Lower lobe of right lung (tissue), 2 donors: ENCODE results near the gene TIMD4. TPM values are rescaled to one million over a fixed set of nuclear protein-coding genes. Genes with fewer than 3 reads are reported as not detected.
A peak's percentile ranks its signal among the peaks of the same experiment; 100 is the strongest.

Experiments used
- ATAC-seq, 2 donors: fragments of 200-7000 bp; cut with Tn5 transposase; one replicate each; pipeline ENCODE4 v1.9.1; 2020 to 2022; ENCODE audit warnings: mild to moderate bottlenecking in 2 of 2, moderate library complexity in 2 of 2
- DNase-seq: peaks from one replicate; pipeline ENCODE4 v3.0.0-alpha.2; 2020
- H3K27ac ChIP-seq: fragments of 200-600 bp; one replicate; pipeline ENCODE4 v1.8.0; 2022
- H3K27me3 ChIP-seq: fragments of 200-600 bp; one replicate; pipeline ENCODE4 v1.8.0; 2022; ENCODE audit warnings: low read depth
- H3K36me3 ChIP-seq: fragments of 200-600 bp; one replicate; pipeline ENCODE4 v1.8.0; 2022; ENCODE audit warnings: mild to moderate bottlenecking
- H3K4me1 ChIP-seq: fragments of 200-600 bp; one replicate; pipeline ENCODE4 v1.8.0; 2022
- H3K4me3 ChIP-seq: fragments of 200-600 bp; one replicate; pipeline ENCODE4 v1.8.0; 2022; ENCODE audit warnings: mild to moderate bottlenecking
- H3K9me3 ChIP-seq: fragments of 200-600 bp; one replicate; pipeline ENCODE4 v1.8.0; 2022
- intact Hi-C: fragments of 100-400 bp; cut with DNase I; formaldehyde crosslinking; loops from one replicate; pipeline ENCODE4 v1.11.0; 2022
- total RNA-seq: library from RNA; stranded (reverse); fragmentation: NEBNext Ultra II Directional; extraction: Animal tissue kit (Norgen Biotek cat#: 25700); gene quantifications from one replicate; pipeline ENCODE4 v1.2.1, GENCODE V29; 2021
- TF ChIP-seq, protein P1 (sequence below): fragments of 200-600 bp; IDR thresholded peaks from one replicate; pipeline ENCODE4 v1.8.0; 2022; ENCODE audit warnings: antibody characterized with exemption, mild to moderate bottlenecking
- donor health status: DM: no; HTN: yes; CAD: no; lungs with severe emphysema.

TIMD4 gene
- total RNA-seq, 1 donor from 2014 or later, result not detected

DNA sequence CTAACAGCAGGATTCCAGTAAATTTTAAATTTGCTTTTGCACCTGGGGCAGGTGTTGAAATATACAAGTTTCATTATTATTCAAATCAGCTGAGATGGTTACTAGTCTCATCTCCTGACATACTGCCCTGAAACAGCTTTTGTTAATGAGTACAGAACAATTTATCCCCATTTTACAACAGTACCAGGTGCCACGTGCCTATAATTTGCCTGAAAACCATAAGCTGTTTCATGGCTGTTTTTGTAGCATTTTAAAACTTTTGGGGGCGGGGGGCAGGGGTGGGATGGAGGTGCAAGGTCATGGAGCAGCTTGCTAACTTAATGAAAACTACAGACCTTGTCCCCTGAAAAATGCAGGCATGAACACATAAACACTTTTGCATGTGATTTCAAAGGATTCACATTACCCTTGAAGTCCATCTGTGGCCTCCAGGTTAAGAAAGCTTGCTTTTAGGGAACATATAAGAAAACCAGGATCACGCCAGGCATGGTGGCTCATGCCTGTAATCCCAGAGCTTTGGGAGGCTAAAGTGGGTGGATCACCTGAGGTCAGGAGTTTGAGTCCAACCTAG, 42.1 kb downstream of the TIMD4 start:
- intact Hi-C loops, result no loop called here
- H3K4me3 ChIP-seq, result no peak overlapping the region
- TF ChIP-seq, protein P1, sequence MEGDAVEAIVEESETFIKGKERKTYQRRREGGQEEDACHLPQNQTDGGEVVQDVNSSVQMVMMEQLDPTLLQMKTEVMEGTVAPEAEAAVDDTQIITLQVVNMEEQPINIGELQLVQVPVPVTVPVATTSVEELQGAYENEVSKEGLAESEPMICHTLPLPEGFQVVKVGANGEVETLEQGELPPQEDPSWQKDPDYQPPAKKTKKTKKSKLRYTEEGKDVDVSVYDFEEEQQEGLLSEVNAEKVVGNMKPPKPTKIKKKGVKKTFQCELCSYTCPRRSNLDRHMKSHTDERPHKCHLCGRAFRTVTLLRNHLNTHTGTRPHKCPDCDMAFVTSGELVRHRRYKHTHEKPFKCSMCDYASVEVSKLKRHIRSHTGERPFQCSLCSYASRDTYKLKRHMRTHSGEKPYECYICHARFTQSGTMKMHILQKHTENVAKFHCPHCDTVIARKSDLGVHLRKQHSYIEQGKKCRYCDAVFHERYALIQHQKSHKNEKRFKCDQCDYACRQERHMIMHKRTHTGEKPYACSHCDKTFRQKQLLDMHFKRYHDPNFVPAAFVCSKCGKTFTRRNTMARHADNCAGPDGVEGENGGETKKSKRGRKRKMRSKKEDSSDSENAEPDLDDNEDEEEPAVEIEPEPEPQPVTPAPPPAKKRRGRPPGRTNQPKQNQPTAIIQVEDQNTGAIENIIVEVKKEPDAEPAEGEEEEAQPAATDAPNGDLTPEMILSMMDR, result no peak
- H3K27me3 ChIP-seq, result no peaks in the 10 kb centered on the region
- H3K9me3 ChIP-seq, result no peaks in the 10 kb centered on the region
- no peak overlapping the region for H3K27ac ChIP-seq
- H3K36me3 ChIP-seq, result no peaks in the 10 kb centered on the region
- no peak for DNase-seq
- no peaks in the 10 kb centered on the region for H3K4me1 ChIP-seq
- no peak for ATAC-seq

DNA sequence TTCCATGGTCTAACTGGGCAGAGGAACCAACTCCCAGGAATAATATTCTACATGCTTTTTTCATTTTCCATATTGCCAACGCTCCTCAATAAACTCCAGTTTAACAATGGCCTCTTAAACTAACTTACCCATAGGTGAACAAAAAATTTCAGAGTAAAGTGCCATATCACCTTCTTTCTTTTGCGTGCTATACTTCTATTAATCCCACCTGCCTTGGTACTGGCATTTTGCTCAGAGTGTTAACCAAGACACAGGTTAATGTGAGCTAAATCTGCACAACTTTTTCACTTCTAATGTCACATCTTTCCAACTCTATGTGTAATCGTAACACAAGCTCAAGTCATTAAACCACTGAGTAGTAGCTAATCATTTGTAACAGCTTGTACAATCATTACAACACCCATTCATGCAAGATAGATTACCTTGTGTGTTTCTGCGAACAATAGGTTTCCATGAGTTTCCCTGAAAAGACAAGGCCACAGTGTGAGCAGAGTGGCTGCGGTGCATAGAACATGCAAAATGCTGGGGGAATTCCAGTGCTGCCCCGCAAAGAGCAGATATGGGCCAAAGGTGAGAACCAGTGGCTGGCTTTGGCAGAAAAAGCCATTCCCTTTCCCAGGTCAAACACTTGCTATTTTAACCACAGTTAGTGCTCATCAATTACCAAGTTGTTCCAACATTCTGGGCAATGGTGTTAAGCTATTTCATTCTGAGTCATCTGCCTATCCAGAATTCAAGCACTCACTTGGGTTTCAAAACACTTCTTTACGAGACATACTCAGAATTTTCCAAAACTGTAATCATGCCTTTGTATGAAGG, 42.8 kb downstream of the TIMD4 start:
- Histone ChIP-seq H3K9me3 (no peaks in the 10 kb centered on the region), H3K27ac (no peak overlapping the region), H3K4me3 (no peak overlapping the region), H3K27me3 (no peaks in the 10 kb centered on the region), H3K4me1 (no peaks in the 10 kb centered on the region), H3K36me3 (no peaks in the 10 kb centered on the region)
- intact Hi-C loops, result no loop called here
- TF ChIP-seq, protein P1, result no peak
- DNase-seq (no peak), ATAC-seq (no peak)

DNA sequence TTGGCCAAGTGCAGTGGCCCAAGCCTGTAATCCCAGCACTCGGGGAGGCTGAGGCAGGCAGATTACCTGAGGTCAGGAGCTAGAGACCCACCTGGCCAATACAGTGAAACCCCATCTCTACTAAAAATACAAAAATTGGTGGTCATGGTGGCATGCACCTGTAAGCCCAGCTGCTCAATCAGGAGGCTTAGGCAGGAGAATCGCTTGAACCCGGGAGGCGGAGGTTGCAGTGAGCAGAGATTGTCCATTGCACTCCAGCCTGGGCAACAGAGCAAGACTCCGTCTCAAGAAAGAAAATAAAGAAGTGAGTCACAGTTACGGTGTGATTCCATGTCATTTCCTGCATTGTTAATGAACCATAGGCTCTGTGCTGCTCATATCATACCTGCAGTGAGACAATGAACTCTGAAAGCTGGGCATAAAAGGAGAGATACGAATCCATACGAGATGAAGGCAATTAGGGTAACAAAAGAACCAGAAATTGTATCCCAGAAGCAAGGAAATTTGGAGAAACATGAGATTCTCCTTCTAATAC, 44.6 kb downstream of the TIMD4 start:
- H3K27me3 ChIP-seq, result no peaks in the 10 kb centered on the region
- ATAC-seq (no peak), DNase-seq (no peak)
- intact Hi-C loops, result no loop called here
- H3K27ac ChIP-seq, result no peak overlapping the region
- H3K4me1 ChIP-seq, result peaks cover 5% of the 10 kb centered on the region
- no peaks in the 10 kb centered on the region for H3K36me3 ChIP-seq
- H3K9me3 ChIP-seq, result no peaks in the 10 kb centered on the region
- no peak overlapping the region for H3K4me3 ChIP-seq
- TF ChIP-seq, protein P1, result no peak

DNA sequence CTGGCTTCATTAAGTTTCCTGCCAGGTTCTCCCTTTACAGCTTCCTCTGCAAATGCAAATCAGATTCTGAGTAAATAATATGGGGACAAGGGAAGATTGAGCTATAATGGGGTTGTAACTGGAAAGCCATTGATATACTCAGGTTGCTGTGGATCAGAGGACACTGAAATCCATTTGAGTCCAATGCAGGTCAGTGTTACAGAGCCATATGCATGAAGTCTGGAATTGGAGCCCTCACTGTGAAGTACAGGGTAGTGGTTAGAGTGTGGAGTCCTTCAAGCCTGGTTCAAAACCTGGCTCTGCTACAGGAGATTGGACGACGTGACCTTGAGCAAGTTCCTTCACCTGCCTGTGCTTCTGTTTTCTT, 48.7 kb downstream of the TIMD4 start:
- ATAC-seq (no peak), DNase-seq (no peak)
- no peak overlapping the region for H3K27ac ChIP-seq
- no peaks in the 10 kb centered on the region for H3K9me3 ChIP-seq
- H3K4me1 ChIP-seq, result peaks cover 5% of the 10 kb centered on the region
- no peak overlapping the region for H3K4me3 ChIP-seq
- H3K36me3 ChIP-seq, result no peaks in the 10 kb centered on the region
- intact Hi-C loops, result no loop called here
- no peaks in the 10 kb centered on the region for H3K27me3 ChIP-seq
- TF ChIP-seq, protein P1, result no peak

DNA sequence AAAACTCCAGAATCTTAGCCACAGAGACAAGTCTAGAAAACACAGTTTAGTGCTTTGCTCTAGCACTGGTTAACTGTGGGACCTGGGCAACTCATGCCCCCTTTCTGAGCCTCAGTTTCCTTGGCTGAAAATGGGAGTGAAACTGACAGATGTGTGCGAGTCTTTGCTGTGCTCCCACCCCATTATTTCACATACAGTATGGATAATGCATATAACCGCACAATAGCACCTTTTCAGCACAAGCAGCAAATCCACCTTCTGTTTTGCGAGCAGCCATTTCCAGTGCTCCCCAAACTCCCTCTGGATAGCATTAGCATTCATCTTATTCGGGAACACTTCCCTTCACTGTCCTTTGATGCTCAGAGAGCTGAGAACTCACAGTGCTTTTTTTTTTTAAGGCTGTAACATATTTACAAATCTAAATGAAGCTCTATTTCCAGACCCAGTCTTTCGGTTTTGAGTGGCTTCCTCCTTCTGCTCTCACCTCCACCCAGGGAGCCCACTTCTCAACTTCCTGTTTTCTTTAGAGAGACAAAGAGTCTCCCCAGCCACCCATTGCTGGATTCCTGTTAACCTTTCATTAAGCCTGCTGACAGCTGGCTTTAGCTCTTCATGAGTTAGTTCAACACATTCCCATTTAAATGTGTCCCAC, 49.2 kb downstream of the TIMD4 start:
- DNase-seq, result no peak
- H3K9me3 ChIP-seq, result no peaks in the 10 kb centered on the region

More for the DNA sequence above, 49.2 kb downstream of the TIMD4 start:
- intact Hi-C loops, result no loop called here
- ATAC-seq, result peak in 1 of 2 donors; percentile 61
- H3K36me3 ChIP-seq, result no peaks in the 10 kb centered on the region
- no peak overlapping the region for H3K4me3 ChIP-seq
- H3K4me1 ChIP-seq, result peaks cover 5% of the 10 kb centered on the region
- TF ChIP-seq, protein P1, result no peak
- H3K27me3 ChIP-seq, result no peaks in the 10 kb centered on the region
- peak overlapping the region; percentile 11 for H3K27ac ChIP-seq
